ENCODE measurements around the gene HBP1. TPM values are rescaled to one million over a fixed set of nuclear protein-coding genes. Genes with fewer than 3 reads are reported as not detected.
A peak's percentile ranks its signal among the peaks of the same experiment; 100 is the strongest.

HBP1 gene
- total and polyA plus RNA-seq, 8 donors: 47.9 to 181 (median 125) TPM

GRCh38 chr7:107162475-107162874, 6.3 kb upstream of the HBP1 start:
- intact Hi-C loops (cut with DNase I): no loop called here
- no peaks in the 10 kb centered on the region for H3K36me3 ChIP-seq
- DNase-seq (no peak), ATAC-seq (no peak)
- H3K9me3 ChIP-seq: no peaks in the 10 kb centered on the region
- no peak overlapping the region for H3K4me3 ChIP-seq
- H3K27me3 ChIP-seq: no peaks in the 10 kb centered on the region
- TF ChIP-seq, protein P1, sequence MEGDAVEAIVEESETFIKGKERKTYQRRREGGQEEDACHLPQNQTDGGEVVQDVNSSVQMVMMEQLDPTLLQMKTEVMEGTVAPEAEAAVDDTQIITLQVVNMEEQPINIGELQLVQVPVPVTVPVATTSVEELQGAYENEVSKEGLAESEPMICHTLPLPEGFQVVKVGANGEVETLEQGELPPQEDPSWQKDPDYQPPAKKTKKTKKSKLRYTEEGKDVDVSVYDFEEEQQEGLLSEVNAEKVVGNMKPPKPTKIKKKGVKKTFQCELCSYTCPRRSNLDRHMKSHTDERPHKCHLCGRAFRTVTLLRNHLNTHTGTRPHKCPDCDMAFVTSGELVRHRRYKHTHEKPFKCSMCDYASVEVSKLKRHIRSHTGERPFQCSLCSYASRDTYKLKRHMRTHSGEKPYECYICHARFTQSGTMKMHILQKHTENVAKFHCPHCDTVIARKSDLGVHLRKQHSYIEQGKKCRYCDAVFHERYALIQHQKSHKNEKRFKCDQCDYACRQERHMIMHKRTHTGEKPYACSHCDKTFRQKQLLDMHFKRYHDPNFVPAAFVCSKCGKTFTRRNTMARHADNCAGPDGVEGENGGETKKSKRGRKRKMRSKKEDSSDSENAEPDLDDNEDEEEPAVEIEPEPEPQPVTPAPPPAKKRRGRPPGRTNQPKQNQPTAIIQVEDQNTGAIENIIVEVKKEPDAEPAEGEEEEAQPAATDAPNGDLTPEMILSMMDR (IDR thresholded peaks at IDR 0.05): no peak
- no peaks in the 10 kb centered on the region for H3K4me1 ChIP-seq
- H3K27ac ChIP-seq: no peak overlapping the region

DNA sequence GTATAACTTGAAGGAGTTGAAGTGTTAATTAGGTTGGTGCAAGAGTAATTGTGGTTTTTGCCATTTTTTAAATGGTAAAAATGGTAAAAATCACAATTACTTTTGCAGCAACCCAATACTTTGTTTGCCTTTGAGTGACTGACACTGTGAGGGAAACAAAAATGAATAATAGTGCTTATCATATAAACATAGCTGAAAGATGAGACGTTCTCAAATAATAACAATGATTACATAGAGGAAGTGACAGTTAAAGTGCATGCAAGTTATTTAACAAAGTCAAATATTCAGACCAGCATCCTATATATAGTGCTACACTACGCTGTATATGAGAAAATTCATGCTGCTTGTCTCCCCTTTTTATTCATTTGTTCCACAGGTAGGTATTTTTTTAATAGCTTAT, 4.7 kb upstream of the HBP1 start:
- Histone ChIP-seq H3K4me1 (no peaks in the 10 kb centered on the region), H3K9me3 (no peaks in the 10 kb centered on the region), H3K27me3 (no peaks in the 10 kb centered on the region), H3K27ac (no peak overlapping the region), H3K4me3 (no peak overlapping the region), H3K36me3 (no peaks in the 10 kb centered on the region)
- ATAC-seq (no peak), DNase-seq (no peak)
- intact Hi-C loops (cut with DNase I): no loop called here
- TF ChIP-seq, protein P1 (IDR thresholded peaks at IDR 0.05): no peak

- intact Hi-C loops (cut with DNase I): no loop called here
- H3K36me3 ChIP-seq: no peaks in the 10 kb centered on the region
- H3K27ac ChIP-seq: no peak overlapping the region
Observed at GRCh38 chr7:107165341-107165740, 3.5 kb upstream of the HBP1 start.

DNA sequence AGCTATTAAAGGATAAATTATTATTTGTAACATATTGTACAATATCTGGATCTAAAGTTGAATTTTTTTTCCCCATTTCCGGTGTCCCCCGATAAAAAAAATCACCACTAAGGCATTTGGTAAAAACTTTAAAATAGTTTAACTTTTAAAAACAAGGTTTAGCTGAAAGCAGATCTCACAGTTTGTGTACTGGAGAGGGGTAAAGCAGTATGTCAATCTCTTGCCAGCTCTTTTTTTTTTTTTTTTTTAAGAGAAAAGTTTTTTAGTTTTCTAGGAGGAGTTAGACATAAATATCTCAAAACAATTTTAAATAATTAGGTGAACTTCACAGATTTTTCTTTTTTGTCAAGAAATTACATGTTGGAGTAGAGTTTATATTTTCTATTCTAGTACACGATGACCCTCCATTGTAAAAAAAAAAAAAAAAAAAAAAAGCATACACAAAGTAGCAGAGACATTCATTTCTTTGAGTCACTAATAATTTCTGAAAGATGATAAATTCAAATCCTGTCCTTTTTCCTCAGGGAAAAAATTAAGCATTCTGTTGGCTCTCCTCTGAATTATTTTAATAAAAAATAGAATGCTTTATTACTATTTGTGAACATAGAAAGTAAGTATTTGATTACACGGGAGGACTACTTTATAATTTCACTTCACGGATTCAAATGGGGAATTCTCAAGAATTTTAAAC, 1.9 kb upstream of the HBP1 start:
- intact Hi-C loops (cut with DNase I): no loop called here
- ATAC-seq: no peak
- peak overlapping the region; percentile 29 to 79 for H3K4me3 ChIP-seq

More at GRCh38 chr7:107165341-107165740, 3.5 kb upstream of the HBP1 start:
- Histone ChIP-seq H3K4me3 (no peak overlapping the region), H3K4me1 (peaks cover 0 to 4% of the 10 kb centered on the region in 2 donors), H3K27me3 (no peaks in the 10 kb centered on the region), H3K9me3 (no peaks in the 10 kb centered on the region)
- TF ChIP-seq, protein P1 (IDR thresholded peaks at IDR 0.05): no peak
- ATAC-seq (no peak), DNase-seq (no peak)

More for the DNA sequence above, 1.9 kb upstream of the HBP1 start:
- Histone ChIP-seq H3K9me3 (no peaks in the 10 kb centered on the region), H3K27me3 (no peaks in the 10 kb centered on the region), H3K27ac (peak overlapping the region; percentile 97 to 99), H3K36me3 (no peaks in the 10 kb centered on the region), H3K4me1 (peaks cover 0 to 19% of the 10 kb centered on the region in 2 donors)
- no peak for DNase-seq
- TF ChIP-seq, protein P1 (IDR thresholded peaks at IDR 0.05): no peak

Data from left lung (tissue), 10 donors.